Heart left ventricle (tissue), 13 donors: ENCODE results near the gene SORCS2.

Experiments
- CTCF ChIP-seq, 12 donors: fragments of 200-600 bp; sonication (generic) in 4 of 12; IDR thresholded peaks; one replicate each; pipeline versions ENCODE4 v1.5.0 to v1.8.0; 2018 to 2022; ENCODE audit warnings: antibody characterized with exemption in 12 of 12, mild to moderate bottlenecking in 5 of 12
- POLR2A ChIP-seq, 2 donors: fragments of 450-650 bp; IDR thresholded peaks; one replicate each; pipeline ENCODE4 v1.6.1; 2017; ENCODE audit warnings: antibody characterized with exemption in 2 of 2, mild to moderate bottlenecking in 2 of 2, moderate library complexity in 2 of 2
- donor health status: ischemic (EF 13 %, LVEDD 7.1; RV severe dilation, severe dysfunction).
- donor health status: DM: no; HTN: yes; CAD: no.
- donor health status: DM: no; HTN: no; CAD: no.
- donor health status: ischemic (EF 25% LVEDD 6.9; RV normal size, moderate dysfunction).
- donor health status: ischemic (EF 25% LVEDD 5.7; RV mildly dilated, moderate dysfunction).
- donor health status: ischemic (EF 35%, LVEDD 5.7; RV mildly dilated, moderate dysfunction).
- donor health status: nonischemic (EF 11% LVEDD 7.7; RV severe dilation, severe dysfunction).
- donor health status: DM: yes; HTN: yes; CAD: no.
- donor health status: PGD.
- donor health status: ischemic (EF 29% LVEDD 5.4; RV normal size, mild dysfunction).
- donor health status: nonischemic (EF 23%, LVEDD 6.1; RV moderate dilation, normal function).

GRCh38 chr4:7500404-7500803 lies 308.1 kb downstream of the SORCS2 start:
- TF ChIP-seq CTCF (IDR thresholded peaks at IDR 0.05) (no peak), POLR2A (IDR thresholded peaks at IDR 0.05) (no peak)
